Astrocyte (in vitro differentiated cells and primary cell): ENCODE results near the gene PRODH.

Experiments used
- CTCF ChIP-seq: IDR thresholded peaks from 2 replicates; pipeline ENCODE4 v1.5.1; 2011; ENCODE audit warnings: low read depth, mild to moderate bottlenecking, inconsistent platforms, low read length, moderate library complexity; ENCODE audit not compliant: insufficient read depth
- EZH2 ChIP-seq: IDR thresholded peaks from 2 replicates; pipeline ENCODE4 v1.6.1; 2012; ENCODE audit warnings: mild to moderate bottlenecking, low read length, inconsistent platforms; ENCODE audit not compliant: insufficient read depth

- no peak for TF ChIP-seq CTCF
- no peak for TF ChIP-seq EZH2
Observed at GRCh38 chr22:18935889-18936529, at the start of gene PRODH.
